D721Med (cell line): ENCODE data around the gene RSAD2.

Experiments used
- DNase-seq: peaks from one replicate; pipeline ENCODE4 v3.0.0; 2011; ENCODE audit warnings: low spot score; ENCODE audit not compliant: insufficient read length
- FAIRE-seq: peaks from 2 replicates; lab custom pipeline; 2011; peaks lifted over from hg19 to GRCh38; lab: Jason Lieb, UNC
- TF ChIP-seq, protein P1 (sequence below): IDR thresholded peaks from 2 replicates; pipeline ENCODE4 v1.5.1; 2012; ENCODE audit warnings: mild to moderate bottlenecking, control low read depth; ENCODE audit not compliant: insufficient read depth; ENCODE audit errors: missing control alignments

Gene RSAD2

DNA sequence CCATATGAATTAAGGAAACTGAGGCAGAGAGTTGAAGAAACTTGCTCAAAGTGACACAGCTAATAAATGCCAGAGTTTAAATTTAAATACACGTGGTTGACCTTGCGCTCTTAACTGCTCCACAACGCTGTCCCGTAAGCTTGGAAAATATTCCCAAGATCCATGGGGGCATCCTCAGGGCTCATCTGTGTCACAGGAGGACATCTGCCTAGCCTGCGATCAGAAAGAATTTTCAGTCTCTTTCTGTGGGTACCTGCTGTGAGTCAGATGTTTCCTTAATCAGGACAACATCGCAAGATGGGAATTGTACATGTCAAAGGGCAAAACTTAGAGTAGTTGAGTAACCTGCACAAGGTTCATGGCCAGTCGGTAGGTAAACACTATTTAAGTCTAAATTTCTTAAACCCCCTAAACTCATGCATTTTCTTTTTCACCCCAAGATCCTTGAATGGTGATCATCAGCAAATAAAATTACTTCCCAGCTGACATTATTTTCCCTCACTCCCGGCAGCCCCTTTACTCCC, 13.3 kb upstream of the RSAD2 start:
- TF ChIP-seq, protein P1, sequence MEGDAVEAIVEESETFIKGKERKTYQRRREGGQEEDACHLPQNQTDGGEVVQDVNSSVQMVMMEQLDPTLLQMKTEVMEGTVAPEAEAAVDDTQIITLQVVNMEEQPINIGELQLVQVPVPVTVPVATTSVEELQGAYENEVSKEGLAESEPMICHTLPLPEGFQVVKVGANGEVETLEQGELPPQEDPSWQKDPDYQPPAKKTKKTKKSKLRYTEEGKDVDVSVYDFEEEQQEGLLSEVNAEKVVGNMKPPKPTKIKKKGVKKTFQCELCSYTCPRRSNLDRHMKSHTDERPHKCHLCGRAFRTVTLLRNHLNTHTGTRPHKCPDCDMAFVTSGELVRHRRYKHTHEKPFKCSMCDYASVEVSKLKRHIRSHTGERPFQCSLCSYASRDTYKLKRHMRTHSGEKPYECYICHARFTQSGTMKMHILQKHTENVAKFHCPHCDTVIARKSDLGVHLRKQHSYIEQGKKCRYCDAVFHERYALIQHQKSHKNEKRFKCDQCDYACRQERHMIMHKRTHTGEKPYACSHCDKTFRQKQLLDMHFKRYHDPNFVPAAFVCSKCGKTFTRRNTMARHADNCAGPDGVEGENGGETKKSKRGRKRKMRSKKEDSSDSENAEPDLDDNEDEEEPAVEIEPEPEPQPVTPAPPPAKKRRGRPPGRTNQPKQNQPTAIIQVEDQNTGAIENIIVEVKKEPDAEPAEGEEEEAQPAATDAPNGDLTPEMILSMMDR = no peak
- FAIRE-seq = no peak
- DNase-seq = no peak

DNA sequence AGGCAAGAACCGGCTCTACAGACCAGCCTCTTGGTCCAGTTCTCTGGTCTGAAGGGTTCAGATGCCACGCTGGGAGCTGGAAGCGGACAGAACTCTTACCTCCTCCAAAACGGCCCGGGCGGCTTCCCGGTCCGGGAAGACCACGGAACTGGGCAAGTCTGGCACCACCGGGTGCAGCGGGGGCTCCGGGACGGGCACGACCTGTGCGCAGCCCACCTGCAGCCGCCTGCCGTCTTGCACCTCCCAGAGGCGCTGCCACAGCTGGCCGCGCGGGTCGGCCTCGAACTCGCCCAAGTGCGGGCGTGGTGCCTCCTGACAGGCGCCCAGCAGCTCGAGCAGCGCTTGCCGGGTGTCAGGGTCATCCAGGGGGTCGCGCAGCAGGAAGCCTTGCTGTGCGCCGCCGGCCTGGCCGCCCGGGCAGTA, 12.6 kb upstream of the RSAD2 start:
- no peak for DNase-seq
- no peak for FAIRE-seq
- TF ChIP-seq, protein P1 = no peak

DNA sequence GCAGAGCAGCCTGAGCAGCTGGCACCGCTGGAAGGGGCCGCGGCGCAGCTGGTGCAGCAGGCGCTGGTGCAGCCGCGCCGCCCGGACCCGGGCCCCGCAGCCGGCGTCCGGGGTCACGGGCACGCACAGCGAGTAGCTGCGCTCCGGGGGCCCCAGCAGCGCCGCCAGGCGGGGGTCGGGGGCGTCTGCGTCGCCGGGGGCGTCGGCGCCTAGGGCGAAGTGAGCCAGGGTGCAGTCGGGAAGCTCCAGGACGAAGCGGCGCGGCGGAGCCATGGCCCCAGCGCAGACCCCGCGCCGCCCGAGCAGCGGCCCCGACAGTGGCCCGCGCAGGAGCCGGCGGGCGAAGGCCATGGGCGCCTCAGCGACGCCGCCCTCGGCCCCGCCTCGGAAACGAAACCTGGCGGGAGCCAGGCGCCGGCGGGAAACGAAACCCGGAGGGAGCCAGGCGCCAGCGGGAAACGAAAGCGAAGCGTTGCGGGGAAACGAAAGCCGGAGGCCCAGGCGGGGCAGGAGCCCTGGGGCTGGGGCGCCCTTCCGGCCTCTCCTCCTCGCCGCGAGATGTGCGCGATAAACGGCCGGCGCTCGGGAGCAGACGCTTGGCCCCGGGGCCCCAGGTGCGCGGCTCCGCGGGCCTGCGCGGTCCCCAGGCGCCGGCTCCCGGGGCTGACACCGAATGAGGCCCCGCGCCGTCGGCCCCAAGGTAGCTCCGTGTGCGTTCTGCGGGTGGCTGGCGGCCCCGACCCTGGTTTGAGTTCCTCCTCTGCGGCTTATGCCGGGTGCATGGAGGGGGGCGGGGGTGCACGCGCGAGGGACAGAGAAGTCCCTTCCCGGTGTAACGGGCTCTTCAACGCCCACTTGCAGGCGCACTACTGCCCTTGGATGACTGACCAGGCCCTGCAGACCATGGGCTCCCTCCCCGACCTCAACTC, 12.0 kb upstream of the RSAD2 start, which contains the start of gene CMPK2:
Gene CMPK2, minus strand, starts transcription at position 562 of the 929 bp plus-strand sequence. Its CDS starts 211 bp downstream, at position 351.
- TF ChIP-seq, protein P1 = peak; percentile 9
- FAIRE-seq (no peak), DNase-seq (peak; percentile 38)

DNA sequence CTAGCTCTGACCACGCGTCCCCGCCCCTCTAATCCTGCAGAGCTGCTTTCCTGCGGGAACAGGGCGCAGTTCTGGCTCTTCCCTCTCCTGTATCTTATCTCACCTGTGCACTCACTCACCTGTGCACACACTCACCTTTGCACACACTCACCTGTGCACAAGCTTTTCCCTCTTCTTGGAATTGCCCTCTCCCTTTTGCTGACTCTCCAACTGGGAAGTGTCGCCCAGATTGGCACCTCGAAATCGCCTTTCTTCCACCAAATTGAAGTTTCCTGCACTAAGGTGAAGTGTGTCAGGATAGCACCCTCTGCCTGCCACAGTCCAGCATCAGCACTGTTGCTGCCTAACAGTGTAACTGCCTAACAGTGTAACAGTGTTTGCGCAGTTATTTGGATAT, 11.3 kb upstream of the RSAD2 start:
- DNase-seq (no peak), FAIRE-seq (no peak)
- TF ChIP-seq, protein P1 = no peak

DNA sequence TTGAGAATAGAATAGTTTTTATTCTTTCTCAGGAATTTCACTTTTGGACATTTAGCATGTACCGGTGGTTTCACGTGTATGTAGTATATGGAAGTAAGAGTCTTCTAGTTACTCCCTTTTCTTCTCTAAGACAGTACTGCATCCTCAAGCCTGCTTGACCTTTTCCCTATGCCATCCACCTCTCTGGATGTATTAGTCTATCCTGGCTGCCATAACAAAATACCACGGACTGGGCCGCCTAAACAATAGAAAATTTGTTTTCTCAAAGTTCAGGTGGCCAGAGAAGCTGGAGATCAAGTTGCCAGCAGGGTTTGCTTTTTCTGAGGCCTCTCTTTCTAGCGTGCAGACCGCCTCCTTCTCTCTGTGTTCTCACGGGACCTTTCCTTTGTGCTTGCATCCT, 10.6 kb upstream of the RSAD2 start:
- FAIRE-seq (no peak), DNase-seq (no peak)
- TF ChIP-seq, protein P1 = no peak

DNA sequence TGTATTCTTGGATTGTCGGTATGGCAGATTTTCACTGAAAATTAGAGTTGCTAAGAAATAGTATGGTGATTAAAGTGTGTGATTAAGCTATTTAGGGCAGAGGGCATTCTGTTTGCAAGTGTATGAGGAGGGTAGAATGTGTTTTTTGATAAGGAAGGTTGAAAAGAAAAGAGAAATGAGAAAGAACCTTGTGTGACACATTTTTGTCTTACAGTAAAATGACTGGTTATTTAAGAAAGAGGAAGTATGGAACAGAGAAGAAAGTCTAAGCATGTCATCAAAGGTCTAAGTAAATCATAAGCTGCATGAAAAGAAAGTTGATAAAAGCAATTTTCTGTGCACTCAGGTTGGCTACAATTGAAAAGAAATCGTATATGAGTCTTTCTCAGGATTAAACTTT, 5.2 kb upstream of the RSAD2 start:
- TF ChIP-seq, protein P1 = no peak
- FAIRE-seq (no peak), DNase-seq (no peak)
